IMR-90 (cell line): ENCODE results near the gene PGD.

Experiments
- BHLHE40 ChIP-seq: fragments of 150-350 bp; IDR thresholded peaks from 2 replicates; pipeline ENCODE4 v1.6.1; 2016; ENCODE audit warnings: mild to moderate bottlenecking, low read depth, low read length
- CEBPB ChIP-seq: IDR thresholded peaks from 2 replicates; pipeline ENCODE4 v1.6.1; 2012; ENCODE audit warnings: low read depth, low read length, improper control_type of control experiment
- CTCF ChIP-seq: conservative IDR thresholded peaks from 2 replicates; pipeline ENCODE4 v1.5.1; 2012; ENCODE audit warnings: mild to moderate bottlenecking, low read depth, low read length, improper control_type of control experiment
- ELK1 ChIP-seq: fragments of 150-350 bp; IDR thresholded peaks from 2 replicates; pipeline ENCODE4 v1.6.1; 2016; ENCODE audit warnings: low read depth, mild to moderate bottlenecking, low read length, moderate library complexity, borderline replicate concordance
- MAFK ChIP-seq: IDR thresholded peaks from 2 replicates; pipeline ENCODE4 v1.6.1; 2012; ENCODE audit warnings: low read depth, low read length, improper control_type of control experiment
- MAZ ChIP-seq: IDR thresholded peaks from 2 replicates; pipeline ENCODE4 v1.6.1; 2012; ENCODE audit warnings: low read depth, mild to moderate bottlenecking, low read length, improper control_type of control experiment, moderate library complexity, borderline replicate concordance
- MXI1 ChIP-seq: IDR thresholded peaks from 2 replicates; pipeline ENCODE4 v1.6.1; 2012; ENCODE audit warnings: low read depth, mild to moderate bottlenecking, low read length, moderate library complexity, borderline replicate concordance
- NFE2L2 ChIP-seq: fragments of 150-350 bp; IDR thresholded peaks from 2 replicates; pipeline ENCODE4 v1.6.1; 2016; ENCODE audit warnings: low read depth, mild to moderate bottlenecking, low read length
- POLR2A ChIP-seq: IDR thresholded peaks from 2 replicates; pipeline ENCODE4 v1.6.1; 2012; ENCODE audit warnings: mild to moderate bottlenecking, low read depth, low read length
- RAD21 ChIP-seq: IDR thresholded peaks from 2 replicates; pipeline ENCODE4 v1.6.1; 2012; ENCODE audit warnings: low read length, improper control_type of control experiment
- RCOR1 ChIP-seq: IDR thresholded peaks from 2 replicates; pipeline ENCODE4 v1.6.1; 2012; ENCODE audit warnings: mild to moderate bottlenecking, low read length, improper control_type of control experiment; ENCODE audit not compliant: insufficient replicate concordance
- RFX5 ChIP-seq: IDR thresholded peaks from 2 replicates; pipeline ENCODE4 v1.8.0; 2012; ENCODE audit warnings: low read depth, mild to moderate bottlenecking, low read length, moderate library complexity
- SMC3 ChIP-seq: fragments of 150-350 bp; IDR thresholded peaks from 2 replicates; pipeline ENCODE4 v1.6.1; 2016; ENCODE audit warnings: low read depth, mild to moderate bottlenecking, antibody characterized with exemption, low read length, moderate library complexity
- USF2 ChIP-seq: fragments of 150-350 bp; IDR thresholded peaks from 2 replicates; pipeline ENCODE4 v1.6.1; 2017; ENCODE audit warnings: mild to moderate bottlenecking, antibody characterized with exemption, low read length, low read depth

GRCh38 chr1:10407201-10407600, 8.3 kb downstream of the PGD start:
- TF ChIP-seq CTCF = no peak
- TF ChIP-seq CEBPB = no peak
- no peak for TF ChIP-seq NFE2L2
- no peak for TF ChIP-seq POLR2A
- TF ChIP-seq USF2 = no peak
- TF ChIP-seq MXI1 = no peak
- TF ChIP-seq SMC3 = no peak
- TF ChIP-seq RAD21 = no peak
- no peak for TF ChIP-seq ELK1
- no peak for TF ChIP-seq RCOR1
- TF ChIP-seq RFX5 = no peak
- no peak for TF ChIP-seq BHLHE40
- no peak for TF ChIP-seq MAFK
- no peak for TF ChIP-seq MAZ
